Heart right ventricle (tissue), 16 donors: Measurements from ENCODE around the gene OLFM4. TPM values are rescaled to one million over a fixed set of nuclear protein-coding genes. Genes with fewer than 3 reads are reported as not detected.
"Not testable (repeated sequence)": the region's sequence is repeated elsewhere in the genome, so short reads cannot be mapped to it uniquely, and the experiment has no call there.

Experiments used
- ATAC-seq, 8 donors: fragments of 200-7000 bp; cut with Tn5 transposase; one replicate each; pipeline ENCODE4 v1.9.1; 2020; ENCODE audit warnings: mild to moderate bottlenecking in 8 of 8, moderate library complexity in 8 of 8, moderate number of reproducible peaks in 1 of 8
- DNase-seq, 2 donors: peaks; one replicate each; pipeline ENCODE4 v3.0.0-alpha.2; 2020
- H3K27ac ChIP-seq, 10 donors: fragments of 200-600 bp; sonication (generic) in 2 of 10; one replicate each; pipeline versions ENCODE4 v1.5.0 to v1.8.0; 2020 to 2022; ENCODE audit warnings: mild to moderate bottlenecking in 3 of 10
- H3K27me3 ChIP-seq, 7 donors: fragments of 200-600 bp; one replicate each; pipeline ENCODE4 v1.8.0; 2021 to 2022; ENCODE audit warnings: mild to moderate bottlenecking in 2 of 7
- H3K36me3 ChIP-seq, 9 donors: fragments of 200-600 bp; sonication (generic) in 1 of 9; one replicate each; pipeline versions ENCODE4 v1.5.0 to v1.8.0; 2020 to 2022; ENCODE audit warnings: mild to moderate bottlenecking in 2 of 9
- H3K4me1 ChIP-seq, 9 donors: fragments of 200-600 bp; sonication (generic) in 1 of 9; one replicate each; pipeline versions ENCODE4 v1.5.0 to v1.8.0; 2020 to 2022; ENCODE audit warnings: mild to moderate bottlenecking in 4 of 9
- H3K4me3 ChIP-seq, 10 donors: fragments of 200-600 bp; sonication (generic) in 2 of 10; one replicate each; pipeline versions ENCODE4 v1.5.0 to v1.8.0; 2020 to 2022; ENCODE audit warnings: mild to moderate bottlenecking in 7 of 10, moderate library complexity in 2 of 10
- H3K9me3 ChIP-seq, 11 donors: fragments of 200-600 bp in 10 of 11; sonication (generic) in 2 of 11; one replicate each; pipeline versions ENCODE4 v1.5.0 to v1.8.0; 2013 to 2022; ENCODE audit warnings: mild to moderate bottlenecking in 2 of 11, control low read depth in 1 of 11, moderate library complexity in 1 of 11
- WGBS, 2 donors: extraction: QIAGEN DNeasy Blood & Tissue Kit; methylation state at CpG; one replicate each; pipeline ENCODE4 v1.1.7; 2013; ENCODE audit warnings: inconsistent platforms in 1 of 2; 5-methylcytosine and 5-hydroxymethylcytosine counted together
- intact Hi-C, 10 donors: fragments of 100-400 bp; cut with DNase I; formaldehyde crosslinking; loops; one replicate each; pipeline versions ENCODE4 v1.11.1 to v1.14.2; 2022
- polyA plus RNA-seq, 2 donors: library from polyadenylated mRNA; stranded (reverse); fragments of 200-250 nt; gene quantifications; one replicate each; pipeline ENCODE4 v1.2.3, GENCODE V29; 2013
- total RNA-seq, 10 donors: library from RNA; stranded (reverse); fragmentation: NEBNext Ultra II Directional in 3 of 10; extraction: Animal tissue kit (Norgen Biotek cat#: 25700) in 3 of 10; gene quantifications; one replicate each; pipeline versions ENCODE4 v1.2.1 to v1.2.4, GENCODE V29; 2021 to 2023
- TF ChIP-seq, protein P1 (sequence below), 9 donors: fragments of 200-600 bp; sonication (generic) in 2 of 9; IDR thresholded peaks; one replicate each; pipeline versions ENCODE4 v1.5.0 to v1.8.0; 2021 to 2022; ENCODE audit warnings: antibody characterized with exemption in 9 of 9, mild to moderate bottlenecking in 5 of 9, moderate library complexity in 1 of 9
- donor health status: Arrhythmogenic right ventricular cardiomyopathy.
- donor health status: ischemic (EF 13 %, LVEDD 7.1; RV severe dilation, severe dysfunction).
- donor health status: healthy with polysubstance abuse.
- donor health status: DM: no; HTN: yes; CAD: no.
- donor health status: DM: no; HTN: no; CAD: no.
- donor health status: ischemic (EF 25% LVEDD 6.9; RV normal size, moderate dysfunction).
- donor health status: ischemic (EF 25% LVEDD 5.7; RV mildly dilated, moderate dysfunction).
- donor health status: healthy.
- donor health status: DM: yes; HTN: yes; CAD: no.
- donor health status: Ischemic cardiomyopathy.
- donor health status: ischemic (EF 35%, LVEDD 5.7; RV mildly dilated, moderate dysfunction).
- donor health status: nonischemic (EF 11% LVEDD 7.7; RV severe dilation, severe dysfunction).
- donor health status: DM: yes; HTN: yes; CAD: no.
- donor health status: PGD.
- donor health status: ischemic (EF 29% LVEDD 5.4; RV normal size, mild dysfunction).
- donor health status: nonischemic (EF 23%, LVEDD 6.1; RV moderate dilation, normal function).

OLFM4 gene
- total and polyA plus RNA-seq, 12 donors: 0.06 to 1.6 (median 0.30) TPM; not detected in 6

DNA sequence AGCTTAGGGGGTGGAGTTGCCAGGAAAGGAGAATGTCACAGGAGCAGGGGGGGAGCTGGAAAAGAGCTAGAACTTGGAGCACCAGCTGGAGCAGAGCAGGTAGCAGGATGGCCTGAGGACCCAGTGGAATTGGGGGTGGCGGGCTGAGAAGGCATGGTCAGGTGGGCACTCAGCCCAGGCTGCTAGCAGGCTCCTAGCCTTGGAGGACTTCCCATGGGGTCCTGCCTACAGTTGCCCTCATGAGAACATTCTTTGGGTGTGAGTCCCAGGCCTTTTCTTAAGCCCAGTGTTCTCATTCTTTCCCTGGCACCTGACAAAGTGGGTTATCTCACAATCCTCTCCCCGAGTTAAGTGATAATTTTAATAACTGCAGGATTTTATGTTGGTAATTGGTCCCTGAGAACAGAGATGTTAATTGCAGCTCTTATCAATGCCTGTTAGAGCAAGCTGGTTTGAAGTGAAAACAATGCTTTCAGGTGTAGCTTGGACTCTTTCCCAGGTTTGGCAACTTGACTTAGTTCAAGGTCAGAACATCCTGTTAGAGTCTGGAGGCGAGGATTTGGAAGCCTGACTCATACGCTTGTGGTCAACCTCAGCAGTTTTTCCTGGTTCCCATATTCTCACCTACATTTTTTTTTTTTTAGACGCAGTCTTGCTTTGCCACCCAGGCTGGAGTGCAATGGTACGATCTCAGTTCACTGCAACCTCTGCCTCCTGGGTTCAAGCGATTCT, 18.1 kb upstream of the OLFM4 start:
- Histone ChIP-seq H3K27me3 (peaks cover 0 to 8% (median 0%) of the 10 kb centered on the region in 7 donors), H3K4me1 (no peaks in the 10 kb centered on the region), H3K27ac (no peak overlapping the region), H3K4me3 (no peak overlapping the region), H3K9me3 (no peaks in the 10 kb centered on the region), H3K36me3 (no peaks in the 10 kb centered on the region)
- intact Hi-C loops: no loop called here
- WGBS, 2 donors: 73% methylated on average over 7 of the region's 7 CpGs
- TF ChIP-seq, protein P1, sequence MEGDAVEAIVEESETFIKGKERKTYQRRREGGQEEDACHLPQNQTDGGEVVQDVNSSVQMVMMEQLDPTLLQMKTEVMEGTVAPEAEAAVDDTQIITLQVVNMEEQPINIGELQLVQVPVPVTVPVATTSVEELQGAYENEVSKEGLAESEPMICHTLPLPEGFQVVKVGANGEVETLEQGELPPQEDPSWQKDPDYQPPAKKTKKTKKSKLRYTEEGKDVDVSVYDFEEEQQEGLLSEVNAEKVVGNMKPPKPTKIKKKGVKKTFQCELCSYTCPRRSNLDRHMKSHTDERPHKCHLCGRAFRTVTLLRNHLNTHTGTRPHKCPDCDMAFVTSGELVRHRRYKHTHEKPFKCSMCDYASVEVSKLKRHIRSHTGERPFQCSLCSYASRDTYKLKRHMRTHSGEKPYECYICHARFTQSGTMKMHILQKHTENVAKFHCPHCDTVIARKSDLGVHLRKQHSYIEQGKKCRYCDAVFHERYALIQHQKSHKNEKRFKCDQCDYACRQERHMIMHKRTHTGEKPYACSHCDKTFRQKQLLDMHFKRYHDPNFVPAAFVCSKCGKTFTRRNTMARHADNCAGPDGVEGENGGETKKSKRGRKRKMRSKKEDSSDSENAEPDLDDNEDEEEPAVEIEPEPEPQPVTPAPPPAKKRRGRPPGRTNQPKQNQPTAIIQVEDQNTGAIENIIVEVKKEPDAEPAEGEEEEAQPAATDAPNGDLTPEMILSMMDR (IDR thresholded peaks at IDR 0.05): no peak
- ATAC-seq (peak in 2 of 8 donors; percentile 39 to 59), DNase-seq (no peak)

DNA sequence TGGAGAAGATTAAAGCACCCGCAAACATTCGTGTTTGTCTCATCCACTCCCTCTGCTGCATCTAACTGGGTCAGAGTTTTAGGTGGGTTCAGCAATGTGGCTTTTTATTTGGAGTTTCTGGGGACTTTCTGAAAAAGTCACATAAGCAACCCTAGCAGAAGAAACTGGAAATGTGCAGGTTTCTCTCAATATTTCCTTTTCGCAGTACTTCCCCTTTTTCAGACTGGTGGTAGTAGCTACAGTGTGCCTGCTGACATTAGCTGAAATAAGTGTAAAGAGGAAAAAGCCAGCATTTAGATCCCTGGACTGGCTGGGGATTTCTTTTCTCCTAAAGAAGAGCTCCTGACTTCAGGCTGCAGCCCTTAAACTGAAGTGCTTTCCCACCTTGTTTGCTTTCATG, 15.9 kb upstream of the OLFM4 start:
- Histone ChIP-seq H3K36me3 (no peaks in the 10 kb centered on the region), H3K9me3 (peaks cover 0 to 7% (median 0%) of the 10 kb centered on the region in 11 donors), H3K27ac (no peak overlapping the region), H3K4me1 (no peaks in the 10 kb centered on the region), H3K27me3 (peaks cover 0 to 8% (median 0%) of the 10 kb centered on the region in 7 donors), H3K4me3 (no peak overlapping the region)
- DNase-seq (no peak), ATAC-seq (no peak)
- TF ChIP-seq, protein P1 (IDR thresholded peaks at IDR 0.05): no peak
- intact Hi-C loops: no loop called here
- WGBS, 2 donors: 65 to 74% methylated on average over 3 of the region's 3 CpGs

DNA sequence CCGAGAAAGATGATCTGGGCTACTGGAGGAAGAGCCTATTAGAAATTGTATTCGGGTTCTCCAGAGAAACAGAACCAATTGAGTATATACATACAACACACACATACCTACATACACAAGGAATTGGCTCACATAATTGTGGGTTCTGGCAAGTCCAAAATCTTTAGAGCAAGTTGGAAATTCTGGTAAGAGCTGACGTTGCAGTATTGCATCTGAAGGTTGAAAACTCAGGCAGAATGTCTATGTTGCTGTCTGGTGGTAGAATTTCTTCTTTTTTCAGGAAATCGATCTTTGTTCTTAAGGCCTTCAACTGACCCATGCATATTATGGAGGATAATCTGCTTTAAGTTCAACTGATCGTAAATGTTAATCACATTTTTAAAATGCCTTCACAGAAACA, 15.5 kb upstream of the OLFM4 start:
- intact Hi-C loops: no loop called here
- no peak overlapping the region for H3K27ac ChIP-seq
- peaks cover 0 to 8% (median 0%) of the 10 kb centered on the region in 7 donors for H3K27me3 ChIP-seq
- WGBS, 2 donors: 84 to 88% methylated on average over 5 of the region's 5 CpGs
- peaks cover 0 to 7% (median 0%) of the 10 kb centered on the region in 11 donors for H3K9me3 ChIP-seq
- TF ChIP-seq, protein P1 (IDR thresholded peaks at IDR 0.05): no peak
- ATAC-seq (no peak), DNase-seq (no peak)
- H3K4me1 ChIP-seq: no peaks in the 10 kb centered on the region
- H3K36me3 ChIP-seq: no peaks in the 10 kb centered on the region
- H3K4me3 ChIP-seq: no peak overlapping the region

DNA sequence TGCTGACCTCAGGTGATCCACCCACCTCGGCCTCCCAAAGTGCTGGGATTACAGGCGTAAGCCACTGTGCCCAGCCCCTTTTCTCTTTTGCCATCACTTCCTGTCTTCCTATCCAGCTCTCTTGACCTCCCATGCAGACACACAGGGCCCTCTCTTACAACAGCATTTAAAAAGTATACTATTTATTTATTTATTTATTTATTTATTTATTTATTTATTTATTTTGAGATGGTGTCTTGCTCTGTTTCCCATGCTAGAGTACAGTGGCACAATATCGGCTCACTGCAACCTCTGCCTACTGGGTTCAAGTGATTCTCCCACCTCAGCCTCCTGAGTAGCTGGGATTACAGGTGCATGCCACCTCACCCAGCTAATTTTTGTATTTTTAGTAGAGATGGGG, 14.6 kb upstream of the OLFM4 start:
- not testable (repeated sequence) for ATAC-seq

More for the DNA sequence above, 14.6 kb upstream of the OLFM4 start:
- H3K9me3 ChIP-seq, H3K4me3 ChIP-seq, DNase-seq, H3K4me1 ChIP-seq, H3K36me3 ChIP-seq, intact Hi-C loops, H3K27ac ChIP-seq: not testable (repeated sequence)
- H3K27me3 ChIP-seq: peaks cover 0 to 10% (median 0%) of the 10 kb centered on the region in 7 donors
- WGBS, 2 donors: 83 to 88% methylated on average over 3 of the region's 3 CpGs
